Spleen (tissue), 3 donors: ENCODE results near the gene ZNF146.

Experiments
- POLR2A ChIP-seq, 3 donors: fragments of 450-650 bp; IDR thresholded peaks; one replicate each; pipeline ENCODE4 v1.5.1; 2017; ENCODE audit warnings: antibody characterized with exemption in 3 of 3, mild to moderate bottlenecking in 1 of 3
- POLR2AphosphoS5 ChIP-seq, 3 donors: sonication (generic); formaldehyde crosslinking; IDR thresholded peaks; one replicate each; pipeline ENCODE4 v1.5.1; 2017; ENCODE audit warnings: antibody characterized with exemption in 3 of 3

DNA sequence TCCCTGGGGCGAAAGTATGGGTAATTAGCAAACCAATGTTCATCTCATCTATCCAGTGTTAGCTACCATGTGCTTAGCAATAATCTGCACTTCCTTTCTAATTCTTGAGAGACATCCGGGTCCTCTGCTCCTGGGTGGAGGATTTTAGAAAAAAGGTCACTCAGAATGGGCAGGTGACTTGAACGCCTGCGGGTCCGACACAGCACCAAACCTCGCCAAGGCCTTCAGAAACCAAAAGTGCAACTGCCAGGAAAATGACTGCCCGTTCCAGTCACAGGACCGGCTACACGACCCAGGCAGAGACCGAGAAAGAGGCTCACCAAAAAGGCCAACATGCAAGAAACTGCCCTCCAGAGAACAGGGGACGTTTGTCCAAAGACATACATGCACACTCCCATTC lies 39.9 kb downstream of the ZNF146 start:
- TF ChIP-seq POLR2A (IDR thresholded peaks at IDR 0.05) (no peak), POLR2AphosphoS5 (IDR thresholded peaks at IDR 0.05) (no peak)
